Measurements from ENCODE around the gene FZD7. TPM values are rescaled to one million over a fixed set of nuclear protein-coding genes. Genes with fewer than 3 reads are reported as not detected.

FZD7 gene
- total RNA-seq, 1 experiment from 2014 or later: 302 TPM

DNA sequence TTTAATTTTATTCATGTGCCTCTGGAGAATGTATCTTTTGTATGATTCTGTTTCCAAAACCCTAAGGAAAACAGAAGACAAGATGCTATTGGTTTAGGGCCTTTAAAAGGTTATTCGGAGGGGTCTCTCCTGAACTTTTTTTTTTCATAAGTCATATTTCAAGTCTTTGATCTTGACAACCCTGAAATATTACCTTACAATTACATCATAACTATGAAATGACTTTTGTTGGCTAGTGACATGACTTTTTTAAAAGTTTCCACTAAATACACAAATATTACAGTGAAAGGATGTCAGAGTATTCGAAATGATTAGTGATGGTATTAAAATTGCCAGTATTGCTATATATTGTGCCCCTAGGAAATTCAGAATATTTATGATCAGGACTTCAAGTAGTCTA lies 31.8 kb upstream of the FZD7 start:
- H3K23me2 ChIP-seq (ENCODE audit: insufficient read length, low read depth, low read length, poor library complexity, severe bottlenecking): no peaks in the 10 kb centered on the region
- H4K91ac ChIP-seq (ENCODE audit: insufficient read length, low read depth, low read length): no peak overlapping the region
- Mint-ChIP-seq H3K9me3 (no peaks in the 10 kb centered on the region), H3K27ac (no peak overlapping the region), H3K4me3 (no peak overlapping the region), H3K4me1 (peaks cover 33 to 38% of the 10 kb centered on the region in 2 experiments), H3K27me3 (ENCODE audit: low read depth) (no peaks in the 10 kb centered on the region), H3K36me3 (ENCODE audit: insufficient read depth in 1 of 3, low read depth in 3 of 3) (peaks cover 0 to 3% (median 0%) of the 10 kb centered on the region in 3 experiments; a peak in 2 of 7 replicates)
- DNase-seq: no peak
- H3K4me1 ChIP-seq (ENCODE audit: insufficient read depth, low read length): peaks cover 13% of the 10 kb centered on the region
- no peak overlapping the region for H3K23ac ChIP-seq (ENCODE audit: insufficient read length, low read depth, low read length)
- no peak overlapping the region for H3K9ac ChIP-seq (ENCODE audit: extremely low read depth, insufficient read length, low read length)
- no peak overlapping the region for H3K14ac ChIP-seq (ENCODE audit: insufficient read depth, low read length)
- no peak overlapping the region for H2BK12ac ChIP-seq (ENCODE audit: insufficient read length, low read depth, low read length)
- no CpG with 5 or more reads among the region's 2 CpGs for WGBS (ENCODE audit: extremely low coverage, insufficient read length, low lambda C conversion rate)
- no peaks in the 10 kb centered on the region for H3K9me3 ChIP-seq (ENCODE audit: control insufficient read depth, low read depth, low read length)
- H3K18ac ChIP-seq (ENCODE audit: insufficient read length, low read depth, low read length): no peak overlapping the region
- H3K27me3 ChIP-seq (ENCODE audit: insufficient read depth, low read length): no peaks in the 10 kb centered on the region
- no peak overlapping the region for H2AFZ ChIP-seq (ENCODE audit: low read length)
- H3K27ac ChIP-seq (ENCODE audit: insufficient read length, low read depth, low read length): no peak overlapping the region
- H3K4me2 ChIP-seq (ENCODE audit: insufficient read depth, insufficient read length, low read length): no peak overlapping the region
- H3K79me2 ChIP-seq (ENCODE audit: insufficient read depth, low read length): no peaks in the 10 kb centered on the region
- H4K8ac ChIP-seq (replicated peaks; ENCODE audit: insufficient read length, low read depth, low read length): no peak overlapping the region
- no peak overlapping the region for H3K4ac ChIP-seq (ENCODE audit: low read depth, low read length)
- no peak overlapping the region for H4K5ac ChIP-seq (ENCODE audit: insufficient read length, low read depth, low read length)
- no peak overlapping the region for H2BK5ac ChIP-seq (ENCODE audit: insufficient read length, low read length)
- H2AK5ac ChIP-seq (ENCODE audit: insufficient read length, low read length): no peak overlapping the region
- no peak for TF ChIP-seq CTCF (conservative IDR thresholded peaks at IDR 0.05)
- H4K20me1 ChIP-seq (ENCODE audit: control insufficient read depth, insufficient read depth, insufficient read length): no peaks in the 10 kb centered on the region
- no peak overlapping the region for H3K56ac ChIP-seq (ENCODE audit: insufficient read length, low read depth, low read length)
- no peak overlapping the region for H2BK15ac ChIP-seq (ENCODE audit: low read depth, low read length)
- no peak overlapping the region for H3T11ph ChIP-seq (ENCODE audit: low read length)
- H2BK20ac ChIP-seq (ENCODE audit: low read depth, low read length, poor library complexity, severe bottlenecking): no peak overlapping the region
- H3K79me1 ChIP-seq (ENCODE audit: insufficient read depth, low read depth, low read length, poor library complexity, severe bottlenecking): no peaks in the 10 kb centered on the region
- no peak overlapping the region for H2BK120ac ChIP-seq (ENCODE audit: low read depth, low read length, poor library complexity, severe bottlenecking)

Measured in H9 (cell line).